Stimulated activated CD8-positive, alpha-beta memory T cell treated with anti-CD3 and anti-CD28 coated beads, Interleukin-4, amount 100 ng/mL, for 1 hour (primary cell): ENCODE results near the gene KCNC1.

Experiments used
- DNase-seq, 2 donors: peaks; one replicate each; pipeline ENCODE4 v3.0.0-alpha.2; 2020; ENCODE audit warnings: low read depth in 2 of 2, low spot score in 1 of 2

The KCNC1 gene

DNA sequence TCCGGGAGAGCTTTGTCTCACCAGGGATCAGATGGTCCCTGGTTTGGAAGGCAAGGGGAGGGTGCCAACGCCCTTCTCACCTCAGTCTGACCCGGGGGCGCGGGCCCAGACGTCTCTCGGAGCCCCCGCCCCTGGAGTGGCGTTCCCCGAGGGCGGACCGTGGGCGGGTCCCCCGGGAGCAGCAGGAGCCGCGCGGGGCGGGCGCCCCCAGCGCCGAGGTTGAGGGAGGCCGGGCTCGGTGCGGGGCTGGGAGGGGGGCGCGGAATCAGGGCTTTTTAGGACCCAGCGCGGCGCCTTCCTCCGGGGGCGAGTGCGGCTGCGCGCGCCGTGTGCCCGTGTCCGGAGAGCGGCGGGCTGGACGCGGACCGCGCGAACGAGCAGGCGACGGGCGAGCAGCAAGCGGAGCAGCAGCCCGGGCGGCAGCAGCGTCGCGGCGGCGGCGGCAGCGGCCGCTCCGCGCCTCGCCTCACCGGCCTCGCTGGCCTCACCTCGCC lies at the start of gene KCNC1:
Gene KCNC1 (plus strand): TSS at position 364 of the 494 bp plus-strand sequence. CDS start 1,222 bp downstream, outside the sequence.
- DNase-seq = no peak

GRCh38 chr11:17686231-17686980 lies 48.2 kb upstream of the KCNC1 start:
- no peak for DNase-seq

DNA sequence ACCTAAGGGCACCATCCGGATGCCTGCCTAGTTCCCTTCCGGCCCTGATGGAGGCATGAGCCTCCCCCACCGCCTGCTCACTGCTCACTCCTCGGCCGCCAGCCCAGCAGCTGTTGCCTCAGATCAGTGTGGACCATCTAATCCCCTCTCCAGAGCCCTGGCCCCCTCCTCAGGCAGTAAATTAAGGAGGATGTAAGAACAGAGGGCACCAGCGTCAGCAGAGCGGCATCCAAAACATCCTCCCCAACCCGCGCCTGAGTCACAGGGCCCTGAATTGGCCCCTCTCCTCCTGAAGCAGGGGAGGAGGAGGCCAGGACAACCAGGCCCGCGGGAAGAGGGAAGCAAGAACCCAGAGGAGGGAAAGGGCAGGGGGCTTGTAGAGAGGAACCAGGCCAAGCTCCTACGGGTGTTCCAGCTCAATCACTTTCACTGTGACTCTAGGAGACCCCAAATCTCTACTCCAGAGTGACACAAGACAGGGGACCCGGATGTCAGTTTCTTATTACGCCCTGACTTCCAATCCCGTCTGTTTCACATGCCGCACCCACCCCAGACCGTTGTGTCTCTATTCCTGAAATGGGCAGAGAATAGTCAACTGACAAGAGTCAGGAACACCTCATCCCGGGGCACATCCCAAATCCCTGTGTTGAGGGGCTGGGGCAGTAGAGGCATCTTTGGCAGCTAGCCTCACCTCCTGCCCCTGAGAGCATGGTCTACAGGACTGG lies 46.5 kb upstream of the KCNC1 start:
- DNase-seq = no peak

DNA sequence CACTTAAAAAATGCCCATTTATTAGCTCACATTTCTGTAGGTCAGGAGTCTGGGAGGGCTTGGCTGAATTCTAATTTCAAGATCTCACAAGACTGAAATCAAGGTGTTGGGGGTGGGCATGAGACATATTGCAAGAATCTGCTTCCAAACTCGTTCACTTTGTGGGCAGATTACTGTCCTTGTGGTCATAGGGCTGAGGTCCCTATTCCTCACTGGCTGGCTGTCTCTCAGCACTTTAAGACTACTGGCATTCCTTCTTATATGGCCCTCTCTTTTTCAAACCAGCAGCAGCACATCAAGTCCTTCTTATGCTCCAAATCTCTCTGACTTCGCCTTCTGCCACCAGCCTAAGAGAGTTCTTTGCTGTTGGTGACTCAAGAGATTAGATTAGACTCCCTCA lies 43.0 kb upstream of the KCNC1 start:
- DNase-seq = no peak

GRCh38 chr11:17691976-17692375 lies 42.6 kb upstream of the KCNC1 start:
- DNase-seq = no peak

- no peak for DNase-seq
Measured at GRCh38 chr11:17692931-17693330, 41.6 kb upstream of the KCNC1 start.

- DNase-seq = no peak
Measured at GRCh38 chr11:17693531-17693930, 41.0 kb upstream of the KCNC1 start.

DNA sequence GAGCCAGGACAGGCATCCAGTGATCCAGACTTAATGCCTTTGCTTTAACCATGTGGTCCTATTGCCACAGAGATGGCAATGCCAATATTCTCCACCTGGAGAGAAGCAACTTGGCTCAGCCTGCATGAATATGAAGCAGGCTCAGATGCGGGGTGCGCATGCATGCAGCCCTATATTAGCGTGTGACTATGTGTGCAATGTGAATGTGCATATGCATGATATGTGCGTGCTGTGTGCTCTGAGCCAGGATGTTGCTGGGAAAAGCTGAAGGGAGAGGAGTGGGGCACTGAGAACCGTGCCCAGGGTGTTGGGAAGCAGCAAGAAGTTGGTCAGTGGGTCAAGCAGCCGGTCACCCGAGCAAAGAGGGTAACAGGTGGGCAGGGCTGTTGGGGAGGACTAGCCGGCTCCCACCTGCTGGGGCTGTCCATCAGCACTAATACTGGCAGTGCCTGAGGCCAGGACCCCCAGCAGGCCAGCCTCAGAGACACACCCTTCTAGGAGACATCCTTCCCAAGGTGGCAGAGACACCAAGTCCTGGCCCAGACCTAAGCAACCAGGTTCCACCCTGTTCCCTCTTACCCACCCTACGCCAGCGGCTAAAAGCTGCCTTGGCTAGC lies 40.0 kb upstream of the KCNC1 start:
- DNase-seq = no peak

- no peak for DNase-seq
Measured at GRCh38 chr11:17695454-17696441, 38.8 kb upstream of the KCNC1 start.

DNA sequence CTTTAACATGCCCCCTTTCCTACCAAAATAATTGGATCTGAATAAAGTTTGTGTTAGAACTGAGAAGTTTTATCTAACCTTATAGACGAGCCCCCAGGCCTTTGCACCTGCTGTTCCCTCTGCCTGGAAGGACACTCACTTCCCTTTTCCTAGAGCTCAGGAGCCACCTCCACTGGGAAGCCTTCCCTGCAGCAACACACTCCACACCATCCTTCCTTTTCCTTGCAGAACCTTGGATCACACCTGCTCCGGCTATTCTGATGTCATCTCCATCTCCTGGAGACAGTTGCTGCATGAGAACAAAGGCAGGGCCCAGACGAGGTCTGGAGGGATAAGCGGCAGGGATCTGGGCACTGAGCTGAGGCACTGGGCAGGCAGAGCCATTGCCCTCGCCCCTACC lies 37.8 kb upstream of the KCNC1 start:
- no peak for DNase-seq

GRCh38 chr11:17697175-17697949 lies 37.2 kb upstream of the KCNC1 start:
- no peak for DNase-seq

DNA sequence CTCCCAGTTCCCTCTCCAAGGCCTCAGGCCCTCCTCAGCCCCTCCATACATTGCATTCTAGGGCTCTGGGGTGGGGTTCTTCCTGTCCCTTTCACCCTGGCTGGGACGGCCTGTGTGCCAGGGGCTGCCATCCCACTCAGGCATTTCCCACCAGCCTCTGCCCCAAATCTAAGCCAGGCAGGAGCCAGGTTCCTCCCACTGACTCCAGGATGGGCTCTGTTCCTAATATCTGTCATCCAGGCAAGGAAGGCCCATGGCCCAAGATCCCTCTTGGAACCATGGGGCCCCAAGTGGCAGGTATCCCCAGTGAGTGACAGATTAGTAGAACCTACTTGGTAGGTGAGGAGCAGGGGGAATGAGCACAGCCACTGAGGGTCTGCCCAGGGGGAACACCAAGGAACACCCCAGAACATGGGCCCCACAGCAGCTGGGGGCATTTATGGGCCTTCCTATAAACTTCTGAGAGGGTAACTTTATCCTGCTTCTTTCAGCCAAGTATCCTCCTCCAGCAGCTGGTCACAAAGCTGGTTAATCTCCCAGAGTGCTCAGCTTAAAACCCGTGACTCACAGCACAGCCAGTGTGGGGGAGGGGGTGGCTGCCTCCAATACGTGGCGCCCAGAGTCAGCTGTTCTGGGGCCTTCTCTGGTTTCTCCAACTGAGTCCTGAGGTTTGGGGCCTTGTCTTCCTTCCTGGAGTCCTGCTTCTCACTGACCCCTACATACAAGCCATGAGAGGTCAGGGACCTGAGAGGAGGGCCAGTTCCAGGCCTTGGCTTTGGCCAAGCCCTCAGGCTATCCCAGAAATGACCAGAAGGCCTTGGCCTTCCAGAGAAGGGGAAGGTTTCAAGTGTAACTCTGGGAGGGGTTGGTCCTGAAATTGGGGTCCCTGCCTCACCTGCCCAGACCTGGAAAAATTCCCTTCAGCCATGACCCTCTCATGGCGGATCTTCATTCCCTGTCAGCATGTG lies 35.1 kb upstream of the KCNC1 start:
- DNase-seq = no peak

- no peak for DNase-seq
Measured at GRCh38 chr11:17700991-17701390, 33.6 kb upstream of the KCNC1 start.

DNA sequence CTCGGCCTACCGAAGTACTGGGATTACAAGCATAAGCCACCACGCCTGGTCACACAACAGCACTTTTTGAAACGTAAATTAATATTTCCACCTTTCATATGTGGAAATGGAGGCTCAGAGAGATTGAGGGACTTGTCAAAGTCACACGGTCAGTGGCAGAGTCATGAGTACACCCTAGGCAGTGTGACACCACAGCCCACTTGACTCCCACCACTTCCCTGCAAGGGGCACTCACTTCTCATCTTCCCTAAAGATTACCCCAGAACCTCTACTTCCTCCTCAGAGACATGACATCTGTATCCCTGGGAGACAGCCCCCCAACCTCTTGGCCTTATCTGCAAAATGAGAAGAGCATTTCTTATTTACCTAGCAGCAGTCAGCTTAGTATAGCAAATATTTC lies 31.7 kb upstream of the KCNC1 start:
- no peak for DNase-seq

GRCh38 chr11:17703951-17704350 lies 30.6 kb upstream of the KCNC1 start:
- no peak for DNase-seq

DNA sequence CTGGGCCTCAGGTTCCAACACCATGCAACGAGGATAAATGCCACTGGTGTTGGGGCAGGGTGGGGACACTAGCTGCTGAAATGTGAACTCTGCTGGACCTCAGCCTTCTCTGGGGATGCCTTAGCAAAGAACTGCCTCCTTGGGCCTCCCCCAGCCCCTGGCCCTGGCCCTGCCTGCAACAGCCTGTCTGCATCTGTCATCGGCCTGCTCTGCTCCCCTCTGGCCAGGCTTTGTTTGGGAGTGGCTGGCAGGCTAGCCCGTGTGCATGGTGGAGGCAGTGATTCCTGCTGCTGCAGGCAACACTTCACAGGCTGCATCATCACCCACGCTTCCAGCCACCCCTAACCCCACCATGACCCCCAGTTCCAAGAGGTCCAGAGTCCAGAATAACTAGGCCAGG lies 26.8 kb upstream of the KCNC1 start:
- no peak for DNase-seq

- DNase-seq = no peak
Measured at GRCh38 chr11:17711836-17712235, 22.7 kb upstream of the KCNC1 start.

GRCh38 chr11:17713851-17714250 lies 20.7 kb upstream of the KCNC1 start:
- DNase-seq = no peak

DNA sequence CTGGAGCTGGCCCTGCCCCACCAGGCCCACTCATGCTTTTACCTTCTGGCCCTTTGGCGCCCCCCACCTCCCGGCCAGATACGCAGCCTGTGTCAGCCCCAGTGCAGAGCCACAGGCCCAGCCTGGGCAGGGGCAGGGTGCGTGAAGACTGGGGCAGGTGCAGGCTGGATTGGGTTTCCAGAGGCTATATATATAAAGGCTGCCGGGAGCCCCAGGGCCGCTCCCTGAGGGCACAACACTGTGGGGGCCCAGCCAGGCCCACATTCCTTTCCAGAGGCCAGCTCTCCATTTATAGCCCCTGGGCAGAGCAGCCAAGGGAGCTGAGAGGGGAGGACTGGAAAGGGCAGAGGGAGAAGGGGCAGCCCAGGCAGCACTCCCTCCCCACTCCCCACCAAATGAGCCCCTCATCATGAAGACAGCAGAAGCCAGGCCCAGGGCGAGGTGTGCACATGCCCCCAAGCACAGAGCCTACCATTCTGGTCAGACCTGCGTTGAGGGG lies 20.2 kb upstream of the KCNC1 start:
- no peak for DNase-seq
